HuH-7.5 (cell line): ENCODE data around the gene OR6B3.
A peak's percentile ranks its signal among the peaks of the same experiment; 100 is the strongest.

Experiments used
- DNase-seq: peaks from one replicate; pipeline ENCODE4 v3.0.0; 2011; ENCODE audit warnings: low spot score

OR6B3 gene

GRCh38 chr2:240043279-240043989, 9.9 kb downstream of the OR6B3 start:
- no peak for DNase-seq

GRCh38 chr2:240042740-240043139, 10.6 kb downstream of the OR6B3 start:
- no peak for DNase-seq

GRCh38 chr2:240041363-240041762, 12.0 kb downstream of the OR6B3 start:
- no peak for DNase-seq

DNA sequence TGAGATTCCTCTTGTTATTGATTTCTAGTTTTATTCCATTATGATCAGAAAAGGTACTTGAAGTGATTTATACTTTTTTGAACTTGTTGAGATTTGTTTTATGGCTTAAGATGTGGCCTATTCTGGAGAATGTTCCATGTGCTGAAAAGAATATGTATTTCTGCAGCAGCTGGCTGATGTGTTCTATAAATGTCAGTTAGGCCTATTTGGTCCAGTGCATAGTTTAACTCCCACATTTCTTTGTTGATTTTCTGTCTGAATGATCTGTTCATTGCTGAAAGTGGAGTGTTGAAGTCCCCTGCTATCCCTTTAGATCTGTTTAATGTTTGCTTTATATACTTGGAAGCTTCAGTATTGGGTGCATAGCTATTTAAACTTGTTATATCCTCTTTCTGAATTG, 16.0 kb downstream of the OR6B3 start:
- DNase-seq, result no peak

- DNase-seq, result no peak
These were observed 20.0 kb downstream of the OR6B3 start for GRCh38 chr2:240033330-240033678.

DNA sequence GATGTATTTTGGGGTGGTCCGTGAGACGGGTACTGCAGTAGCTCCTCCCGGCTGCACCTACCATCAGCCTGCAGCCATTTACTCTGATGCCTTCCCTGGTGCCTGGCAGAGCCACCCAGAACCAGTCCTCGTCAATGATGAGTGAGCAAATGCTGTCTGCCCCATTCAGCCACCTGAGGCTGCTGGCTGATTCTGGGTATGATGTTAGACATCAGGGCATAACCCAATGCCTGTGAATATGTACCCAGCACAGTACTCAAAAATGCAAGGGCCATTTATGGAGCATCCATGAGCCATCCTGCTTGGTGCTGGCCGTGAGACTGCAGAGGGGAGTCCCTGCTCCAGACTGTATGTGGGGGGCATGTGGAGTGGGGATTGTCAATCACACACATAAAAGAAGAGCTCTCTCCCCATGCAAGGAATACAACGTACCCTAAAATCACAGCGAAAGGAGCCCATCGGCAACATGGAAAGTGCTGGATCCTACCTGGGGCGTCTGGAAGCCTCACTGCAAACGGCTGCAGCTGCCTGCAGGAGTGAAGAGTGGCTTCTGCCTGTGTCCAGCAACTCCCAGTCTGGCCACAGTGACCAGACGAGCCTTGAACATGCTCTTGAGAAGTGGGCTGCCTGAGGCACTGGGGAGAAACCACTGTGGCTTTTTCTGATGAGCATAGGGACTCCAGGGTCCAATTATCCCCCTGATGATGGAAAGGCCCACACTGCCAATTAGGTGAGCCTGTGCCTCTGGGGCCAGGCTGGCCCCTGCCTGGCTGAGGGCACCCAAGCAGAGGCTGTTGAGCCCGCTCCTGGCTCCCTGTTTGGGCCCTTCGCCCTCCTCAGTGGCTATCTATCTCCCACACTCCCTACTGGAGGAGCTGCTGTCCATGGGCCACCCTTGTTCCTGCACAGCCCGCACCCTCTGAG, 20.7 kb downstream of the OR6B3 start:
- DNase-seq, result no peak

DNA sequence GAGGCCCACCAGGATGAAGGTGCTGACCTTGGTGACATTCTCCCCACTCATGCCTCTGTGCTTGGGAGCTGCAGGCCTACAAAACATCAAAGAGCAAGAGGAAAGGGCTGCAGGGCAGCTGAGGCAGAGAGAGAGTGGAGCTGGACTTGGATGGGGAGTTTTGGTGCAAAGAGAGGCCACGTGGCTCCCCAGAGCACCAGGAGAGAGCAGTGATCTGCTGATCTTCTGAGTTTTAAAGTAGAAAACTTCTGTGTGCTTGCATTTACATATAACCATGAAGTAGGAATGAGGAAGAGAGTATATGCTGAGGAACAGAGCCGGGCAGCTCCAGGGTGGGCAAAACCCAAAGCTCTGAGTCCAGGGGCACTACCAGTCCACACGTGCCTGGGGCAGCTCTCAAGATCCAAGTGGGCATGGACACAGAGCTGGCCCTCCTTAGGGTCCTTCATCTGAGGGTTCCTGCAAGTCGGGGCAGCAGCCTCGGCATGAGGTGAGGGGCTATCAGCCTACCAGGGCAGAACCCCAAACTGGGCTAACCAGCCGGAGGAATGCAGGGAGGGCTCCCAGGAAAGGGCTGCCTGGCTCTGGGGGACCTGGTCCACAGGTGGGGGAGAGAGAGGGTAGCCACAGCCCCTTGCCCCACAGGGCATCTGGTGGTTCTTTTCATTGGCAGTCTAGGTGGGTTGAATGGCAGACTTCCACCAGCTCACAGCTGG, 22.8 kb downstream of the OR6B3 start, which contains the start of gene OR6B2:
Gene OR6B2, minus strand, starts transcription at position 51 of the 716 bp plus-strand sequence. Its CDS starts 0 bp downstream, at position 51.
- no peak for DNase-seq

- peak; percentile 18 for DNase-seq
These were observed 28.6 kb downstream of the OR6B3 start for GRCh38 chr2:240024766-240025165.

- DNase-seq, result no peak
These were observed 29.5 kb downstream of the OR6B3 start for GRCh38 chr2:240023792-240024191.

GRCh38 chr2:240021488-240022104, 31.7 kb downstream of the OR6B3 start:
- DNase-seq, result peak; percentile 82

DNA sequence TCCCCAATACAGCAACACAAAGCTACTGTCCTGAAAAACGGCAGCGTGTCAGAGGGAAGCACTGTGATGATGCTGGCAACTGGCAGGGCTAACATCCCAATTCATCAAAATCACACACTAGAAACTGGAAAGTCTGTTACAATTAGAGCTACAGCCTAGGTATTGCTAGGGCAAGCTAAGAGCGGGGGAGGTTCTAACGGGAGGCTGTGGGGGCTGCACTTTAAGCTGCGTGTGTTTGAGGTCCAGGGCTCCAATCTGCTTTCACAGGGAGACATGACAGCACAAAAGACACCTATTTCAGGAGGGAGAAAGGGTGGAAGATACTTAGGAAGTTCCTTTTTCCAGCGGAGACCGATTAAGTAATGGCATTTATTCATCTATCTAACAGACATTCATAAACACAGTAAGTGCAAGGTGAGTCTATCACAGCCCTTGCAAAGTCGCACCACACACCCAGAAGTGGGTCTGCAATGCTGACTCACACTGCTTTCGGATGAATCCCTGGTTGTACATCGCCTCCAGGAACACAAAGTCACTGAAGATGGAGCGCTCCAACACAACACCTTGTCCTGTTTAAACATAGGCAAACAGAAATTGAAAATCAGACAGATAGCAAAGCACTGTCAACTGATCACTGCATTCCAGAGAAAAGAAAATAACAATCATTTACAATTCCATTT, 35.1 kb downstream of the OR6B3 start:
- DNase-seq, result no peak

DNA sequence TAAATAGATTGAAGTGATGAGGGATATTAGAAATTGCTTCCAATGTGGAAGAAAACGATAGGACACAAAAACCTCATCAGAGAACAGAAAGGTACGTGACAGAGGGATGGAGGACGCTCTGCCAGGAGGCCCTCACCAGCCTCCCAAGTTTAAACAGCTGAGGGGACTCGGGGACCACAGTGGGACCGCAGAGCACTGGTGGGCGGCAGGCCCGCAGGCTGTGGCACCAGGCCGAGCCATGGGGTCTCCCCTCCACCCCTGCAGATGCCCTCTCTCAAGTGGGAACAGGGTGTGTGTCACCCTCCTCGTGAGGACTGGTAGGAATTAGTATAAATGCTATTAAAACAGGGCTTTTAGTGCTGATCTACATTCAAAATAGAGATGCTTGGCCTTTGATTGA, 39.0 kb downstream of the OR6B3 start:
- no peak for DNase-seq

GRCh38 chr2:240013343-240013742, 40.0 kb downstream of the OR6B3 start:
- DNase-seq, result no peak

DNA sequence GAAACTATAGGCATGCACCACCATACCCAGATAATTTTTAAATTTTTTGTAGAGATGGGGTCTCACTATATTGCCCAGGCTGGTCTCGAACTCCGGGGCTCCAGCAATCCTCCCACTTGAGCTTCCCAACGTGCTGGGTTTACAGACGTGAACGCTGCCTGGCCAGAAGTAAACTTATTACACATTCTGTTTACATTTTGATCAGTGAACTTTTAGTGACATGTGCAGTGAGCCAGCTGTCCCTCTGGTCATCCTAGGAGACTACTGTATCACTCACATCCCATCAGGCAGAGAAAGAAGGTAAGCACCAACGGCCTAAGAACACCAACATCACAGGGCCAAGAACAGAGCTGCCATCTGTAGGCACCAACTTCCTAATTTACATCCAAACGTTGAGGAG, 50.3 kb downstream of the OR6B3 start:
- no peak for DNase-seq

DNA sequence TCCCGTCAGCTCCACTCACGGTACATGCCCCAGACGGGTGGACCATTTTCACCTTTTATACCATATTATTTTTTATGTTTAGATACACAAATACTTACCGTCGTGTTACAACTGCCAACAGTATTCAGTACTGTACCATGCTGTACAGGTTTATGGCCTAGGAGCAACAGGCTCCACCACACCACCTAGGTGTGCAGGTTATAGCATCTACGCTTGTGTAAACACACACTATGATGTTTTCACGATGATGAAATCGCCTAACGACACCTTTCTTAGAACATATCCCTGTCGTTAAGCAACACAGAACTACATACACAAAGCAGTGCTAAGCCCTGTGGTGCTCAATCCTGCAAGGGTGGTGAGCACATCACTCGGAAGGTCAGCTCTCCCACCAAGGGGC, 52.6 kb downstream of the OR6B3 start:
- DNase-seq, result no peak

- no peak for DNase-seq
These were observed 55.5 kb downstream of the OR6B3 start for GRCh38 chr2:239997686-239998409.
